NOMO-1 (cell line): ENCODE results near the gene EPS15.
"Not testable (repeated sequence)": the region's sequence is repeated elsewhere in the genome, so short reads cannot be mapped to it uniquely, and the experiment has no call there.

Experiments used
- DNase-seq, 2 experiments: peaks; one replicate each; lab custom pipeline; 2025; ENCODE audit not compliant: unreplicated experiment in 2 of 2; lab: John Stamatoyannopoulos, UW

The EPS15 gene

DNA sequence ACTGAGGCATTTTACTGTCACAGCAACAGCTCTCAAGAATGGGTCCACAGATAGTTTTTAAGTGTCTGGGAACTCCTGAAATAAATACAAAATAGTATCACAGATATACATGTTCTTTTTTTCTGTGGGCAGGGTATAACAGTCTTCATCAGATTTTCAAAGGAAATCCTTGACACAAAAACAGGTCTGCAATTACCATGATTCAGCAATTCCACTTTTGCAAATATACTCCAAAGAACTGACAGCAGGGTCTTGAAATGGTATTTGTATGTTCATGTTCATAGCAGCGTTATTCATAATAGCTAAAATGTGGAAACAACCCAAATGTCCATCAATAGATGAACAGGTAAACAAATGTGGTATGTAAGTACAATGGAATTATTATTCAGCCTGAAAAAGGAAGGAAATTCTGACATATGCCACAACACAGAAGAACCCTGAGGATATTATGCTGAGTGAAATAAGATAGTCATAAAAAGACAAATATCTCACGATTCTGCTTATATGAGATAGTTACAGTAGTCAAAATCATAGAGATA lies 85.0 kb downstream of the EPS15 start:
- DNase-seq, result no peak

- peak in 1 of 2 experiments; percentile 15 for DNase-seq
Observed at GRCh38 chr1:51433269-51433971, 85.6 kb downstream of the EPS15 start.

DNA sequence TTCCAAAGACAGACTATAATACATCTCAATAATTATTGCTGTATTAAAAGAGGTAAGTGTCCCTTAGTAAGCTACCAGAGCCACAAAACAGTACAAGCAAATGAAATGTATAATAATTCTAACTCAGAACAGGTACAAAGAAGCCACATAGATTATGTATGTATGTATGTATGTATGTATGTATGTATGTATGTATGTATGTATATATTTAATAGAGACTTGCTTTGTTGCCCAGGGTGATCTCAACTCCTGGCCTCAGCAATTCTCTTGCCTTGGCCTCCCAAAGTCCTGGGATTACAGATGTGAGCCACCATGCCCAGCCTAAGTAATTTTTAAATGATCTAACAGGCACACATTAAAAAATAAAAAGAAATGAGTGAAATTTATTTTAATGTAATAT lies 86.9 kb downstream of the EPS15 start:
- DNase-seq, result no peak

- DNase-seq, result no peak
Observed at GRCh38 chr1:51427438-51427837, 91.6 kb downstream of the EPS15 start.

DNA sequence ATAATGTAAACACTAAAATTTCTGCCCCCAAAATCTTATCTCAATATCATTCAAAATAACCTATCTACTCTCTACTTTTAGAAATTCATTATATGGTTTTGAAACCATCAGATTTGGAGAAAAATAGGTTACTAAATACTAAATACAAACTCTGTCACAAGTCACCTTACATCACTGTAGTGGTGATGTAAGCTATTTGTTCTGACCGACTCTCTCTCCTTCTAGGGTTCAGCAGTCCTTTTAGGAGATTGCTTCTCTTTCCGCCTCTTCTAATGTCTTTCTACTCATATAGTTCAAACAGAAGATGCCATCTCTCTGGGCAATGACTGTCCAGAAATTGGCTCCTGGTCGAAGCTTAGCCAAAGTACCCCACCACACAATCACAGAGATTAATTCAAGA lies 93.1 kb downstream of the EPS15 start:
- DNase-seq, result no peak

- no peak for DNase-seq
Observed at GRCh38 chr1:51425273-51425672, 93.8 kb downstream of the EPS15 start.

- no peak for DNase-seq
Observed at GRCh38 chr1:51423073-51423821, 95.8 kb downstream of the EPS15 start.

GRCh38 chr1:51422367-51423072 lies 96.5 kb downstream of the EPS15 start:
- DNase-seq, result no peak

GRCh38 chr1:51421964-51422363 lies 97.1 kb downstream of the EPS15 start:
- peak in 1 of 2 experiments; percentile 32 for DNase-seq

DNA sequence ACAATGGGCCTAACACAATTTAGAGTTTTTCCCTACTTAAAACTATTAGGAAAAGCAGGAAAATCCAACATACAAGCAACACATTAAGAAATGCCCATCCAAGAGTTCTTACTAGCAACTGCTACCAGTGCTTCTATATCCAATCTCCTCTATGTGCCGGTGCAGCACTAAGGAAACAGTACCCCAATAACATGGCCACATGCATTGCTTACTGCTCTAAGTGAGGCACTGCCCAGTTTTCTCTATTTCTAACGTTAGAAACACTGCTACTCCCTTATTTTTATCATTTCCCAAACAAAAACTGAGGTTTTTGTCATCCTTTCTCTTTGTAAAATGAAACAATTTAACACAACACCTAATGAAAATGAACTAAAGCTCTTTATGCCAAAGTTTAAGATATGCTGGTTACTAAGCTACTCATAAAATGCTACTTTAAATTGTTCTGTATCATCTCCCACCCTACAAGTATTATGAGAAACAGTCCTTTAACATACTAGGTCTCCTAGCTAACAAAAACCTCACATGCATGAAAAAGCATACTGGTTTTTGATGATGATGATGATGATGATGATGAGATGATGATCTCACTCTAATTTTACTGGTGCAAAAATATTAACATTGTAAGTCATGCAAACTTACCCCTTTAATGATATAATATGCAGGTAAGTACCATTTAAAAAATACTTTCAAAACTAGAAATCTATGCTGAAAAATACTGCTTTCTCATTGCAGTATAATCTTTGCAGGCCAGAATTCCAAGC lies 98.0 kb downstream of the EPS15 start:
- no peak for DNase-seq

- DNase-seq, result no peak
Observed at GRCh38 chr1:51418384-51418959, 100.6 kb downstream of the EPS15 start.

DNA sequence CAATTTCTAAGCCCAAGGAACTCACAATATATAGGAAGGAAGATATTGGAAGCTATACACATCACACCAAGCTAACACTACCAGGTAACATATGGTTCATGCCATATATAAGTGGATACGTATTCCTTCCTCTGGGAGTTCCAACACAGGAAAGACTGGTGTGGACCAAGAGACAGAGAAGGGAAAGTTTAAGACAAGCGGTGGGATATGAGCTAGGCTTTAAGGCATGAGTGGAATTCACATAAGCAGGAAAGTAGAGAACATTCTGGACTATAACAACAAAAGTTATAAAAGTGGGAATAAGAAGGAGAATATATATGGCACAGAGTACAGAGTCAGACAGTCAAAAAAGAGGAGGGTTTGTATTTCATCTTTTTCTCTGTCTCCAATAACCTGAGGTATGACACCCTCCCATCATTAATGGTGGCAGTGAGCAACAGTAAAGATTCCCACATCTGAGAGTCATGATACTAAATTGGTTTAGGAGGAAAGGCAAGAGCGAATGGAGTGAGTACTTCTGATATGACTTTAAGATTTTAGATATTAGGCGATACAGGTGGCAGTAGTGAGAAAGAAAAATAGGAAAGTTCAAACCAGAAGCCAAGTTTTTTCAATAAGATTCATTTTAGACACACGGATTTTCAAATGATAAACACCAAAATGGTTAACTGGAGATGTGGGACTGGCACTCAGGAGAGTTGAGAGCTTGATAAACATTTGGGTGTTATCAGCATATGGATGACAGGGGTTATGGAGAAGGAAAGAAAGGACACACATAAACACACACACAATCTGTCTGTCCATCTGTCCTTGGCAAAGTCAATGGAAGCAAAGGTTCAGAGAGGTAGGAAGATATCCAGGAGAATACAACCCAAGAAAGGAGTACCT lies 101.3 kb downstream of the EPS15 start:
- no peak for DNase-seq

DNA sequence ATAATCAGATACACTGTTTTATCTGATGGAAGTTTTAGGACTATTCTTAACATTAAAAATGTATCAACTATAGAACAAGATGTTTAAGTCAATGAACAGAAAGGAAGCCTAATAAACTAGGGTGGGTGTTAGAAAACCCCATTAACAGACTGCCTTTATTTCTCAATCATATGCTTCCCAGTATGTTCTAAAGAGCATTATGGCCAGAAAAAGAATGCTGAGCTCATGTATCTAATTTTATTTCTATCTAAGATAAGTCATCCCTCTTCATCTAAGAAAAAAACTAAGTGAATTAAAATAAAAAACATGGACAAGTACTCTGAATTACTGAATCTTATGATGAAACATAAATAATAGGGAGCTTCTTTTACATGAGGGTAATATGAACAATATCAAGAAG lies 102.2 kb downstream of the EPS15 start:
- no peak for DNase-seq

GRCh38 chr1:51415963-51416362 lies 103.1 kb downstream of the EPS15 start:
- no peak for DNase-seq

DNA sequence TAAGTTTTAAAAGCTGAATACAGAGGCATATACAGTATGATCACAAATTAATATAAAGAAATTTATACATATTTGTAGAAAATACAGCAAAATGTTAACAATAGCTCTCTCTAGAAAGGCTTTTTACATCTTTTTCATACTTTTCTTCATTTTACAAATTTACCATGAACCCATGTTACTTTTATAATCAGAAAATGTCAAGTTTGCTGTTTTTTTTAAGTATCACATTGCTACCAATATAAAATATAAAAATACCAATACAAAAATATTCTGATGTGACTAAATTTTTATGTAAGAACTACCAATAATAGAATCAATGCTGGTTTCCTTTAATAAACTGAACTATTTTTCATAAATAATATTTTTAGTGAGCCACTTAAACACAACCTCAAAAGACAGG lies 104.3 kb downstream of the EPS15 start:
- DNase-seq, result no peak

- not testable (repeated sequence) for DNase-seq
Observed at GRCh38 chr1:51411820-51412219, 107.2 kb downstream of the EPS15 start.

DNA sequence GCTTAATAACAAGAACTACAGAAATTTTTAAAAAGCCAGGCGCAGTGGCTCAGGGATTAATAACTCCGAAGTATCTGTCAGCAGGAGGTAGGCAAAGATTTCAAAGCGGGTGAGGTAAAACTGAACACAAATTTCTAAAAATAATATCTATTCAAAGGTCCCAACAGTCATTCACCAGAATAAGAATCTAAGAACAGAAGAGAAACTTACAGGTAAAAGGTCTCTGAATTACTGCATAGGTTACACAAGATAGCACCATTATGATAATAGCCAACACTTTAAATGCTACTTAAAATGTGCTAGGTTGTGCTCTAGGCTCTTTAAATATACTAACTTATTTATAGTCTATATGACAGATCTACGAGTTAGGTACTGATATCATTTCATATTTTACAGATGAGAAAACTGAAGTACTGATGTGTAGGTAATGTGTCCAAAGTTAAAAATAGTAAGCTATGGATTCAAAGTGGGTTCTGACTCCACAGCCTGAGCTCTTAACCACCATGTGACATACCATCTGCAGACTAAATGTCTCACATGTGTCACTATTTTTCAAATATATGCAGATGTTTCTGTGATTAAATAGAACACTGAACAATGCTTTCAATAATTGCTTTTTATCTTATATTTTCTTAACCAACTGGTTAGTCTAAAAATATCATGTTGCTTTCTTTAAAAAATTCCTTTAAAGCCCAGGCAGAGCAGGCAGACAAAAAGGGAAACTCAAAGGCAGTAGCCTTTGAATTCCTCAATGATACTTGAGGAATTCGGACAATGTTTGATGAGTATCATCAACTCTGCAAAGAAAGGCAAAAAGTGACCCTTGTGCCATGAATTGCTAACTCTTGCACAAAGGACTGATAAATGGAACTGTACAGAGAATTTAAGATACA lies 108.3 kb downstream of the EPS15 start:
- DNase-seq, result no peak

- not testable (repeated sequence) for DNase-seq
Observed at GRCh38 chr1:51409755-51410541, 109.1 kb downstream of the EPS15 start.
